HCT116 (cell line): ENCODE measurements around the gene NAGA. TPM values are rescaled to one million over a fixed set of nuclear protein-coding genes. Genes with fewer than 3 reads are reported as not detected.
A peak's percentile ranks its signal among the peaks of the same experiment; 100 is the strongest.

Experiments used
- ATAC-seq: fragments of 200-7000 bp; cut with Tn5 transposase; 2 replicates; pipeline ENCODE4 v1.9.1; 2020; ENCODE audit warnings: mild to moderate bottlenecking, moderate library complexity
- BruUV-seq: library from RNA; stranded (reverse); fragments of 400-500 nt; replicated peaks from 2 replicates; lab custom pipeline; 2021; lab: Mats Ljungman, UMichigan
- CTCF ChIA-PET: fragments of 300-600 bp; sonication (Branson Sonifier 250); formaldehyde crosslinking; loops from one replicate; lab custom pipeline; 2021; ENCODE audit warnings: antibody characterized with exemption; lab: Charles Lee
- POLR2A ChIA-PET: fragments of 300-600, 350-600 bp; sonication (Branson Sonifier 250); formaldehyde crosslinking; loops from one replicate; lab custom pipeline; 2021; ENCODE audit warnings: antibody characterized with exemption; lab: Charles Lee
- RAD21 ChIA-PET, 2 experiments: fragments of 300-600 bp; sonication (Branson Sonifier 250); formaldehyde crosslinking; loops; one replicate each; lab custom pipeline; 2023; ENCODE audit warnings: low total read pairs in 2 of 2; ENCODE audit not compliant: uncharacterized antibody in 2 of 2, unreplicated experiment in 2 of 2, low non-redundant PET in 1 of 2; lab: Charles Lee
- DNase-seq: peaks from one replicate; pipeline ENCODE4 v3.0.0-alpha.2; 2010; ENCODE audit warnings: low read depth, low spot score
- H2AFZ ChIP-seq: fragments of 200-600 bp; shearing (Covaris generic), sonication (generic); 2 replicates; pipeline ENCODE4 v1.6.1; 2017; ENCODE audit warnings: low read depth, mixed run types, mixed read lengths, antibody characterized with exemption, low read length; ENCODE audit not compliant: poor library complexity, severe bottlenecking
- H3K27ac ChIP-seq: 2 replicates; pipeline ENCODE4 v1.5.1; 2012; ENCODE audit warnings: low read depth, low read length
- H3K27me3 ChIP-seq: fragments of 200-600 bp; sonication (generic); 2 replicates; pipeline ENCODE4 v1.6.1; 2016; ENCODE audit warnings: mixed run types, low read length, mixed read lengths; ENCODE audit not compliant: insufficient read depth
- H3K36me3 ChIP-seq, 2 experiments: fragments of 200-500 bp in 1 of 2; fragments of 200-600 bp in 1 of 2; sonication (Bioruptor generic) in 1 of 2; sonication (generic) in 1 of 2; 2 replicates each; pipeline versions ENCODE4 v1.5.1 to v1.6.1; 2014 to 2016; ENCODE audit warnings: low read length in 2 of 2, inconsistent platforms in 1 of 2, mixed read lengths in 1 of 2, mixed run types in 1 of 2; ENCODE audit not compliant: insufficient read depth in 2 of 2, control insufficient read depth in 1 of 2
- H3K4me1 ChIP-seq, 2 experiments: fragments of 200-600 bp in 1 of 2; sonication (generic) in 1 of 2; 2 replicates each; pipeline versions ENCODE4 v1.5.1 to v1.6.1; 2012 to 2017; ENCODE audit warnings: low read length in 2 of 2, inconsistent platforms in 1 of 2, mild to moderate bottlenecking in 1 of 2, mixed read lengths in 1 of 2, mixed run types in 1 of 2, moderate library complexity in 1 of 2; ENCODE audit not compliant: insufficient read depth in 2 of 2, control insufficient read depth in 1 of 2
- H3K4me2 ChIP-seq: fragments of 200-600 bp; sonication (generic); 2 replicates; pipeline ENCODE4 v1.6.1; 2017; ENCODE audit warnings: mixed run types, low read length, mixed read lengths
- H3K4me3 ChIP-seq, 2 experiments: fragments of 200-600 bp in 1 of 2; sonication (generic) in 1 of 2; replicated peaks in 1 of 2; 2 replicates each; pipeline ENCODE4 v1.5.1; 2011 to 2016; ENCODE audit warnings: low read length in 2 of 2, control low read depth in 1 of 2, low read depth in 1 of 2, mild to moderate bottlenecking in 1 of 2, mixed read lengths in 1 of 2, mixed run types in 1 of 2
- H3K79me2 ChIP-seq: fragments of 200-600 bp; sonication (generic); 2 replicates; pipeline ENCODE4 v1.6.1; 2017; ENCODE audit warnings: mild to moderate bottlenecking, mixed run types, low read length, moderate library complexity, mixed read lengths; ENCODE audit not compliant: insufficient read depth
- H3K9ac ChIP-seq: fragments of 200-600 bp; sonication (generic); 2 replicates; pipeline ENCODE4 v1.6.1; 2016; ENCODE audit warnings: low read length, mixed read lengths
- H3K9me2 ChIP-seq: fragments of 200-600 bp; sonication (generic), shearing (Covaris generic); 2 replicates; pipeline ENCODE4 v1.6.1; 2017; ENCODE audit warnings: mixed run types, mild to moderate bottlenecking, moderate library complexity; ENCODE audit not compliant: insufficient read depth
- H3K9me3 ChIP-seq, 2 experiments: fragments of 200-500 bp in 1 of 2; fragments of 200-600 bp in 1 of 2; sonication (Bioruptor generic) in 1 of 2; sonication (generic) in 1 of 2; 2 replicates each; pipeline ENCODE4 v1.6.1; 2014 to 2017; ENCODE audit warnings: low read length in 2 of 2, mixed read lengths in 2 of 2, inconsistent platforms in 1 of 2, low read depth in 1 of 2, mild to moderate bottlenecking in 1 of 2, mixed run types in 1 of 2, moderate library complexity in 1 of 2; ENCODE audit not compliant: control insufficient read depth in 1 of 2, insufficient read depth in 1 of 2
- H4K20me1 ChIP-seq: fragments of 200-600 bp; sonication (generic), shearing (Covaris generic); 2 replicates; pipeline ENCODE4 v1.6.1; 2017; ENCODE audit warnings: mixed run types, mild to moderate bottlenecking, moderate library complexity; ENCODE audit not compliant: insufficient read depth
- CBX3 ChIP-seq: IDR thresholded peaks from 2 replicates; pipeline ENCODE4 v1.6.1; 2012; ENCODE audit warnings: low read depth
- EGR1 ChIP-seq: IDR thresholded peaks from 2 replicates; pipeline ENCODE4 v1.6.1; 2012; ENCODE audit warnings: low read depth
- EZH2 ChIP-seq: fragments of 200-600 bp; sonication (generic); IDR thresholded peaks from 2 replicates; pipeline ENCODE4 v1.6.1; 2017; ENCODE audit warnings: antibody characterized with exemption, mixed run types
- EZH2phosphoT487 ChIP-seq: fragments of 200-600 bp; IDR thresholded peaks from 2 replicates; pipeline ENCODE4 v1.6.1; 2018; ENCODE audit warnings: antibody characterized with exemption, borderline replicate concordance
- FOSL1 ChIP-seq: IDR thresholded peaks from 2 replicates; pipeline ENCODE4 v1.6.1; 2012; ENCODE audit warnings: low read depth
- JUND ChIP-seq: IDR thresholded peaks from 2 replicates; pipeline ENCODE4 v1.6.1; 2012
- POLR2AphosphoS5 ChIP-seq: IDR thresholded peaks from 2 replicates; pipeline ENCODE4 v1.6.1; 2011; ENCODE audit warnings: mild to moderate bottlenecking, low read depth, low read length, moderate library complexity
- SP1 ChIP-seq: IDR thresholded peaks from 2 replicates; pipeline ENCODE4 v1.6.1; 2012; ENCODE audit warnings: low read depth
- TCF7L2 ChIP-seq: IDR thresholded peaks from 2 replicates; pipeline ENCODE4 v1.7.0; 2011; ENCODE audit warnings: borderline replicate concordance, inconsistent platforms; ENCODE audit not compliant: insufficient read depth, insufficient read length; ENCODE audit errors: extremely low read depth
- ZFX ChIP-seq: fragments of 450-650 bp; IDR thresholded peaks from 2 replicates; pipeline ENCODE4 v1.6.1; 2017
- ZNF274 ChIP-seq: fragments of 200-500 bp; sonication (Bioruptor generic); IDR thresholded peaks from 2 replicates; pipeline ENCODE4 v1.6.1; 2014; ENCODE audit warnings: mild to moderate bottlenecking, low read depth, low read length, inconsistent platforms
- intact Hi-C: fragments of 100-400 bp; cut with micrococcal nuclease; formaldehyde crosslinking; loops from 2 replicates; pipeline ENCODE4 v1.10.0; 2022
- total RNA-seq: library from RNA; stranded (reverse); gene quantifications from one replicate; pipeline ENCODE4 v1.2.1, GENCODE V29; 2021; ENCODE audit not compliant: unreplicated experiment
- TF ChIP-seq, protein P1 (sequence below), 3 experiments: fragments of 200-600 bp in 1 of 3; sonication (generic) in 1 of 3; IDR thresholded peaks in 2 of 3; conservative IDR thresholded peaks in 1 of 3; 2 replicates each; pipeline ENCODE4 v1.5.1; 2012 to 2017; ENCODE audit warnings: low read depth in 2 of 3, low read length in 2 of 3, antibody characterized with exemption in 1 of 3, borderline replicate concordance in 1 of 3, control low read depth in 1 of 3, mild to moderate bottlenecking in 1 of 3, mixed read lengths in 1 of 3, mixed run types in 1 of 3, moderate library complexity in 1 of 3; ENCODE audit not compliant: insufficient read depth in 1 of 3
- TF ChIP-seq, protein P2 (sequence below): IDR thresholded peaks from 2 replicates; pipeline ENCODE4 v1.6.1; 2012; ENCODE audit warnings: low read depth
- TF ChIP-seq, protein P3 (sequence below): IDR thresholded peaks from 2 replicates; pipeline ENCODE4 v1.6.1; 2012

NAGA gene
- total RNA-seq, 1 experiment from 2014 or later = 21.2 TPM

DNA sequence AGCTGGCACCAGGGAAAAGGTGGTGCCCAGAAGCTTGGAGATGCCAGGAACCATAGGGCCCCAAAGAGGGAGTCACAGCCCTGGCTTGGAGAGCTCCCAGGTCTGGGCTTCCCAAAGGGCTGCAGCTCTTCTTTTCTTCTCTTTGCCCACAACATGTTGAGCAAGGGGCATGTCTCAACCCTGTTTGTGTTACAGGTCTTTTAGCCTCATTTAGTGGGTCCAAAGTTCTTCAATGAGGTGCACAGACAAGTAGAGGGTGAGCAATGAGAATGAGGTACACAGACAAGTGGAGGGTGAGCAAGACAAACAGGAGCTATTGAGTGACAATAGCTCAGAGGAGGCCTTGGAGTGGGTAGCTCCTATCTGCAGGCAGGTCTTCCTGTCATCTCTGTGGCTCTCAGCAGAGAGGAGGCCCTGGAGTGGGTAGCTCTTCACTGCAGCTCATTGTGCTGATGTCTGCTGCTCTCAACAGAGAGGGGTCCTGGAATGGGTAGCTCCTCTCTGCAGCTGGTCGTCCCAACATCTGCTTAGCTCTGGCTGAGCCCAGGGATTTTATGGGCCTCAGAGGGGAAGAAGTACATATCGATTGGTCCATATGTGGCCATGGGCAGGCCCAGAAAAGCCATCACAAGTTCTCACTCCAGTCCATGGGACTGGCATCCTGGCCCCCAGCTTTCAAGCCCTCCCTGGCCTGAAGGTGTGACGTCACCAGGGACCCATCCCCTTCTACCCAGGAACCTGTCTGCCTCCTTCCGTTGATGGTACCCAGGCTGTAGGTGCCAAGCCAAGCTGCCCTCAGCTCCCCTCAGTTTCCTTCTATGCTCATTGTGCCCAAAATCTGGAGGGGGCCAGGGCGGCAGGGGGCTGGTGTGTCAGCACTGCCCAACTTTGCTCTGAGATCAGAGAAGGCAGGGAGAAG, 37.1 kb downstream of the NAGA start:
- ChIA-PET POLR2A (no interaction called here), CTCF (no interaction called here), RAD21 (no interaction called here)
- ATAC-seq = no peak
- Histone ChIP-seq H3K4me2 (no peak overlapping the region), H4K20me1 (no peaks in the 10 kb centered on the region), H3K27me3 (no peaks in the 10 kb centered on the region), H3K27ac (no peak overlapping the region), H3K79me2 (no peaks in the 10 kb centered on the region), H2AFZ (no peak overlapping the region), H3K9me3 (peaks cover 4 to 11% of the 10 kb centered on the region in 2 experiments; a peak in 2 of 4 replicates), H3K4me1 (no peaks in the 10 kb centered on the region), H3K9ac (no peak overlapping the region), H3K9me2 (no peaks in the 10 kb centered on the region), H3K36me3 (no peaks in the 10 kb centered on the region), H3K4me3 (no peak overlapping the region)
- no peak for DNase-seq
- intact Hi-C loops = no loop called here
- BruUV-seq = no TSS peak
- TF ChIP-seq CBX3 = 0 out of 2 replicates have a peak, but pooled peaks have one; percentile 20
- TF ChIP-seq EZH2 = no peak

DNA sequence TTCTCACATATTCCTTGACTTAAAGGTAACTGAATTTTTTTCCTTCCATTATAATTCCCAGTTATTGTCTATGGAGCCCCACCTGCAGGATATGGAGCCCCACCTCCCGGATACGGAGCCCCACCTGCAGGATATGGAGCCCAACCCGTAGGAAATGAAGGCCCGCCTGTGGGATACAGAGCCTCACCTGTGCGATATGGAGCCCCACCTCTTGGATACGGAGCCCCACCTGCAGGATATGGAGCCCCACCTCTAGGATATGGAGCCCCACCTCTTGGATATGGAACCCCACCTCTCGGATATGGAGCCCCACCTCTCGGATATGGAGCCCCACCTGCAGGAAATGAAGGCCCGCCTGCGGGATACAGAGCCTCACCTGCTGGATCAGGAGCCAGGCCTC, 43.9 kb downstream of the NAGA start:
- no peaks in the 10 kb centered on the region for H3K9me2 ChIP-seq
- no peak for TF ChIP-seq CBX3
- no peak for TF ChIP-seq ZNF274
- TF ChIP-seq, protein P1, sequence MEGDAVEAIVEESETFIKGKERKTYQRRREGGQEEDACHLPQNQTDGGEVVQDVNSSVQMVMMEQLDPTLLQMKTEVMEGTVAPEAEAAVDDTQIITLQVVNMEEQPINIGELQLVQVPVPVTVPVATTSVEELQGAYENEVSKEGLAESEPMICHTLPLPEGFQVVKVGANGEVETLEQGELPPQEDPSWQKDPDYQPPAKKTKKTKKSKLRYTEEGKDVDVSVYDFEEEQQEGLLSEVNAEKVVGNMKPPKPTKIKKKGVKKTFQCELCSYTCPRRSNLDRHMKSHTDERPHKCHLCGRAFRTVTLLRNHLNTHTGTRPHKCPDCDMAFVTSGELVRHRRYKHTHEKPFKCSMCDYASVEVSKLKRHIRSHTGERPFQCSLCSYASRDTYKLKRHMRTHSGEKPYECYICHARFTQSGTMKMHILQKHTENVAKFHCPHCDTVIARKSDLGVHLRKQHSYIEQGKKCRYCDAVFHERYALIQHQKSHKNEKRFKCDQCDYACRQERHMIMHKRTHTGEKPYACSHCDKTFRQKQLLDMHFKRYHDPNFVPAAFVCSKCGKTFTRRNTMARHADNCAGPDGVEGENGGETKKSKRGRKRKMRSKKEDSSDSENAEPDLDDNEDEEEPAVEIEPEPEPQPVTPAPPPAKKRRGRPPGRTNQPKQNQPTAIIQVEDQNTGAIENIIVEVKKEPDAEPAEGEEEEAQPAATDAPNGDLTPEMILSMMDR (IDR thresholded peaks at IDR 0.05 in 2 of 3, conservative IDR thresholded peaks at IDR 0.05 in 1 of 3; ENCODE audit: borderline replicate concordance in 1 of 3, insufficient read depth in 1 of 3, low read depth in 2 of 3, low read length in 2 of 3) = no peak
- TF ChIP-seq, protein P2, sequence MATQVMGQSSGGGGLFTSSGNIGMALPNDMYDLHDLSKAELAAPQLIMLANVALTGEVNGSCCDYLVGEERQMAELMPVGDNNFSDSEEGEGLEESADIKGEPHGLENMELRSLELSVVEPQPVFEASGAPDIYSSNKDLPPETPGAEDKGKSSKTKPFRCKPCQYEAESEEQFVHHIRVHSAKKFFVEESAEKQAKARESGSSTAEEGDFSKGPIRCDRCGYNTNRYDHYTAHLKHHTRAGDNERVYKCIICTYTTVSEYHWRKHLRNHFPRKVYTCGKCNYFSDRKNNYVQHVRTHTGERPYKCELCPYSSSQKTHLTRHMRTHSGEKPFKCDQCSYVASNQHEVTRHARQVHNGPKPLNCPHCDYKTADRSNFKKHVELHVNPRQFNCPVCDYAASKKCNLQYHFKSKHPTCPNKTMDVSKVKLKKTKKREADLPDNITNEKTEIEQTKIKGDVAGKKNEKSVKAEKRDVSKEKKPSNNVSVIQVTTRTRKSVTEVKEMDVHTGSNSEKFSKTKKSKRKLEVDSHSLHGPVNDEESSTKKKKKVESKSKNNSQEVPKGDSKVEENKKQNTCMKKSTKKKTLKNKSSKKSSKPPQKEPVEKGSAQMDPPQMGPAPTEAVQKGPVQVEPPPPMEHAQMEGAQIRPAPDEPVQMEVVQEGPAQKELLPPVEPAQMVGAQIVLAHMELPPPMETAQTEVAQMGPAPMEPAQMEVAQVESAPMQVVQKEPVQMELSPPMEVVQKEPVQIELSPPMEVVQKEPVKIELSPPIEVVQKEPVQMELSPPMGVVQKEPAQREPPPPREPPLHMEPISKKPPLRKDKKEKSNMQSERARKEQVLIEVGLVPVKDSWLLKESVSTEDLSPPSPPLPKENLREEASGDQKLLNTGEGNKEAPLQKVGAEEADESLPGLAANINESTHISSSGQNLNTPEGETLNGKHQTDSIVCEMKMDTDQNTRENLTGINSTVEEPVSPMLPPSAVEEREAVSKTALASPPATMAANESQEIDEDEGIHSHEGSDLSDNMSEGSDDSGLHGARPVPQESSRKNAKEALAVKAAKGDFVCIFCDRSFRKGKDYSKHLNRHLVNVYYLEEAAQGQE = no peak
- TF ChIP-seq JUND = no peak
- no peak for TF ChIP-seq TCF7L2
- TF ChIP-seq POLR2AphosphoS5 = no peak
- TF ChIP-seq EZH2phosphoT487 = no peak
- no peak for TF ChIP-seq FOSL1
- no peak for TF ChIP-seq SP1
- TF ChIP-seq, protein P3, sequence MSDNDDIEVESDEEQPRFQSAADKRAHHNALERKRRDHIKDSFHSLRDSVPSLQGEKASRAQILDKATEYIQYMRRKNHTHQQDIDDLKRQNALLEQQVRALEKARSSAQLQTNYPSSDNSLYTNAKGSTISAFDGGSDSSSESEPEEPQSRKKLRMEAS = no peak
- no peak for TF ChIP-seq ZFX
- no peak for TF ChIP-seq EGR1
- no peak for TF ChIP-seq EZH2
- ChIA-PET CTCF (no interaction called here), RAD21 (no interaction called here), POLR2A (no interaction called here)
- no peaks in the 10 kb centered on the region for H3K27me3 ChIP-seq
- no peak overlapping the region for H3K27ac ChIP-seq
- ATAC-seq = no peak; the same call in 1 of the 2 replicates
- H3K4me2 ChIP-seq = no peak overlapping the region
- H3K4me1 ChIP-seq = peaks cover 4 to 13% of the 10 kb centered on the region in 2 experiments; a peak in 3 of 4 replicates
- H3K9me3 ChIP-seq = no peaks in the 10 kb centered on the region
- no peak overlapping the region for H3K9ac ChIP-seq
- no peak for DNase-seq
- H3K79me2 ChIP-seq = no peaks in the 10 kb centered on the region
- intact Hi-C loops = no loop called here
- no peaks in the 10 kb centered on the region for H4K20me1 ChIP-seq
- BruUV-seq = no TSS peak
- no peak overlapping the region for H3K4me3 ChIP-seq
- H2AFZ ChIP-seq = no peak overlapping the region
- no peaks in the 10 kb centered on the region for H3K36me3 ChIP-seq
